Esophagus muscularis mucosa (tissue), 4 donors: Measurements from ENCODE around the gene LRP8. TPM values are rescaled to one million over a fixed set of nuclear protein-coding genes. Genes with fewer than 3 reads are reported as not detected.

Experiments used
- DNase-seq: peaks from one replicate; pipeline ENCODE4 v3.0.0-alpha.2; 2017; ENCODE audit errors: extremely low spot score
- H3K27ac ChIP-seq, 4 donors: fragments of 200-600 bp; sonication (generic); replicated peaks in 1 of 4; 1 replicate in 3 of 4; 2 replicates in 1 of 4; pipeline ENCODE4 v1.5.1; 2016 to 2019; ENCODE audit warnings: mild to moderate bottlenecking in 1 of 4
- H3K27me3 ChIP-seq, 4 donors: fragments of 200-600 bp; sonication (generic); one replicate each; pipeline versions ENCODE4 v1.5.1 to v1.6.0; 2016 to 2019
- H3K36me3 ChIP-seq, 4 donors: fragments of 200-600 bp; sonication (generic); one replicate each; pipeline ENCODE4 v1.5.1; 2016 to 2019
- H3K4me1 ChIP-seq, 4 donors: fragments of 200-600 bp; sonication (generic); one replicate each; pipeline ENCODE4 v1.5.1; 2016 to 2019
- H3K4me3 ChIP-seq, 4 donors: fragments of 200-600 bp; sonication (generic); 1 replicate in 2 of 4; 2 replicates in 2 of 4; pipeline ENCODE4 v1.5.1; 2016 to 2019; ENCODE audit warnings: mild to moderate bottlenecking in 4 of 4, moderate library complexity in 1 of 4
- H3K9me3 ChIP-seq, 4 donors: fragments of 200-600 bp; sonication (generic); 1 replicate in 3 of 4; 2 replicates in 1 of 4; pipeline ENCODE4 v1.5.1; 2016 to 2019
- EP300 ChIP-seq: sonication (generic); formaldehyde crosslinking; IDR thresholded peaks from one replicate; pipeline ENCODE4 v1.6.1; 2017; ENCODE audit warnings: antibody characterized with exemption
- POLR2A ChIP-seq: fragments of 450-650 bp; IDR thresholded peaks from one replicate; pipeline ENCODE4 v1.6.1; 2017; ENCODE audit warnings: antibody characterized with exemption, moderate library complexity, mild to moderate bottlenecking, low read depth
- POLR2AphosphoS5 ChIP-seq, 2 donors: sonication (generic); formaldehyde crosslinking; IDR thresholded peaks; one replicate each; pipeline ENCODE4 v1.6.1; 2017; ENCODE audit warnings: antibody characterized with exemption in 2 of 2
- WGBS: methylation state at CpG from one replicate; pipeline ENCODE4 v1.1.5; 2018; 5-methylcytosine and 5-hydroxymethylcytosine counted together
- intact Hi-C: fragments of 100-400 bp; cut with DNase I; formaldehyde crosslinking; loops from one replicate; pipeline ENCODE4 v1.15.1; 2023
- total RNA-seq, 4 donors: library from RNA; depleted of rRNA; stranded (reverse); fragments of >200 nt; gene quantifications; one replicate each; pipeline versions ENCODE4 v1.1.0 to v1.2.1, GENCODE V29; 2016
- TF ChIP-seq, protein P1 (sequence below), 3 experiments: fragments of 200-600 bp in 2 of 3; fragments of 450-650 bp in 1 of 3; sonication (generic) in 2 of 3; IDR thresholded peaks; one replicate each; pipeline ENCODE4 v1.5.1; 2017 to 2019; ENCODE audit warnings: antibody characterized with exemption in 3 of 3, mild to moderate bottlenecking in 2 of 3, moderate library complexity in 1 of 3

Gene LRP8
- total RNA-seq, 4 donors from 2014 or later: 0.83 to 6.0 (median 1.9) TPM

DNA sequence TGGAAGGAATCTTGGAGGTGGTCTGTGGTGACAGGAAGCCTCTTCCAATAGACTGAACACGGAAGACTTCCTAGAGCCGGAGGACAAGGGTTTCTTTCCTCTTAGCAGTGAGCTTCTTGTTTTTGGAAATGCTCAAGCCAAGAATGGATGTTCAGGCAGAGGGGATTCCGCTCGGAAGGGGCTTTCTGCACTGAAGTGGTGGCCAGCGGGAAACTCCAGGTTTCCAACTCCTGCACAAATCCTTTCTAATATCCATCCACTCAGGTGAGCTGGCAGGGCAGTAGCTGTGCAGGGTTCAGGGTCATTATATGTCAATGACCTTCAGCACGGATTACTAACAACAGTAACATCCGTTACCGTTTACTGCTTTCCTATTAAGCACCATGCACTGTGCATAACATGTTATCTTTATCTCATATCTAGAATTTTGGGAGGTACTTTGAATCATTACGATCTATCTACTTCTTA, 131.8 kb downstream of the LRP8 start:
- TF ChIP-seq POLR2AphosphoS5 (IDR thresholded peaks at IDR 0.05): no peak
- TF ChIP-seq EP300: no peak
- no peak for TF ChIP-seq POLR2A
- TF ChIP-seq, protein P1, sequence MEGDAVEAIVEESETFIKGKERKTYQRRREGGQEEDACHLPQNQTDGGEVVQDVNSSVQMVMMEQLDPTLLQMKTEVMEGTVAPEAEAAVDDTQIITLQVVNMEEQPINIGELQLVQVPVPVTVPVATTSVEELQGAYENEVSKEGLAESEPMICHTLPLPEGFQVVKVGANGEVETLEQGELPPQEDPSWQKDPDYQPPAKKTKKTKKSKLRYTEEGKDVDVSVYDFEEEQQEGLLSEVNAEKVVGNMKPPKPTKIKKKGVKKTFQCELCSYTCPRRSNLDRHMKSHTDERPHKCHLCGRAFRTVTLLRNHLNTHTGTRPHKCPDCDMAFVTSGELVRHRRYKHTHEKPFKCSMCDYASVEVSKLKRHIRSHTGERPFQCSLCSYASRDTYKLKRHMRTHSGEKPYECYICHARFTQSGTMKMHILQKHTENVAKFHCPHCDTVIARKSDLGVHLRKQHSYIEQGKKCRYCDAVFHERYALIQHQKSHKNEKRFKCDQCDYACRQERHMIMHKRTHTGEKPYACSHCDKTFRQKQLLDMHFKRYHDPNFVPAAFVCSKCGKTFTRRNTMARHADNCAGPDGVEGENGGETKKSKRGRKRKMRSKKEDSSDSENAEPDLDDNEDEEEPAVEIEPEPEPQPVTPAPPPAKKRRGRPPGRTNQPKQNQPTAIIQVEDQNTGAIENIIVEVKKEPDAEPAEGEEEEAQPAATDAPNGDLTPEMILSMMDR (IDR thresholded peaks at IDR 0.05): no peak
- Histone ChIP-seq H3K27me3 (no peaks in the 10 kb centered on the region), H3K27ac (peak overlapping the region; percentile 97 to 100 (median 98)), H3K36me3 (peaks cover 0 to 7% (median 5%) of the 10 kb centered on the region in 4 donors), H3K9me3 (no peaks in the 10 kb centered on the region), H3K4me1 (peaks cover 33 to 42% (median 39%) of the 10 kb centered on the region in 4 donors), H3K4me3 (peak overlapping the region; percentile 82 to 99 (median 92))
- DNase-seq: no peak
- 30% methylated on average over 9 of the region's 9 CpGs for WGBS
- intact Hi-C loops: no loop called here

DNA sequence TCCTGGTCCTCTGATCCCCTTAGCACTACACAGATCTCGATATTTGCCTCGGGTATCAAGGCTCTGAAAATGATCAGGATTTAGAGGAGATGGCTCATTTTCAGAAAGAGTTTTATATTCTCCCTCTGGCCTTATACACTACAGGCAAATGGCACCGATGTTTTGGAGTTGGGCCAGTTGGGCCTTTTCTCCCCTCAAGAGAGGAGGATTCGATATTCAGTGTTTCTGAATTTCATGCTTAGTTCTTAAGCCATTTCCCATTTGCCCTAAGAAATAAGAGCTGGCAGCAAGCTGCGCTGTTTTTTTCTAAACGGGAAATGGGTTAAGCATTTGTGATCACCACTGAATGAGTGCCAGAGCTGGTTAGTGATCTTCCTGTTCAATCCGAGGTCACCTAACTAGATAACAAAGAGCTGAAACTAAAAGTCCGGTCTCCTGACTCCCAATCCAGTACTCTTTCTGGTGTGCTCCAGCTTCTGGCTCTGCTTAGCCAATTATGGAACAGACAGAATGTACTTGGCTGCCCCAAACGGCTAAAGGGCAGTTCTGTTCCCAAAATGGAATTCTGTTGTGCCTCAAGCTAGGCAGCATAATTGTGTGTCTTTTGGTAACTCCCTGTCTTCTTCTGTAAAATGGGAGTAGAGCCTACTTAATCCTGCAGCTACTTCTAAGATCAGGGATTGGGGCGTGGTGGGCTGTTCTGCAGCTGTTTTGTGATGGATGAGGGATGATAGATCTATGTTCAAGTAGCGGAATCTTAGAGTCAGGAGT, 132.4 kb downstream of the LRP8 start:
- Histone ChIP-seq H3K27me3 (no peaks in the 10 kb centered on the region), H3K4me1 (peaks cover 33 to 42% (median 39%) of the 10 kb centered on the region in 4 donors), H3K9me3 (no peaks in the 10 kb centered on the region), H3K4me3 (peak overlapping the region; percentile 82 to 99 (median 92)), H3K36me3 (peaks cover 0 to under 1% (median 0%) of the 10 kb centered on the region in 4 donors), H3K27ac (peak overlapping the region; percentile 97 to 100 (median 98))
- WGBS: 65% methylated on average over 11 of the region's 11 CpGs
- no peak for DNase-seq
- intact Hi-C loops: no loop called here
- TF ChIP-seq POLR2A: no peak
- no peak for TF ChIP-seq EP300
- no peak for TF ChIP-seq POLR2AphosphoS5 (IDR thresholded peaks at IDR 0.05)
- TF ChIP-seq, protein P1 (IDR thresholded peaks at IDR 0.05): no peak

Other genes with a start within 250 kb of the LRP8 start
- 1 to 10 TPM in 1 of 4 donors, under 1 TPM in 3; 0.45 to 3.7 (median 0.84) TPM for gene SLC1A7, start 185.4 kb downstream of the LRP8 start, total RNA-seq
- 10 to 100 TPM; 11.4 to 19.1 (median 16.0) TPM for gene CPT2, start 131.2 kb downstream of the LRP8 start, total RNA-seq
- gene CZIB, start 107.4 kb downstream of the LRP8 start, total RNA-seq: 10 to 100 TPM; 56.5 to 72.5 (median 69.5) TPM
- gene MAGOH, start 89.6 kb downstream of the LRP8 start, total RNA-seq: 10 to 100 TPM; 28.2 to 37.6 (median 32.7) TPM
- not detected for gene DMRTB1, start 131.3 kb upstream of the LRP8 start, total RNA-seq